GM13977 (cell line): Measurements from ENCODE around the gene PGAP6.
"Not testable (repeated sequence)": the region's sequence is repeated elsewhere in the genome, so short reads cannot be mapped to it uniquely, and the experiment has no call there.

ENCODE experiments used
- DNase-seq: peaks from one replicate; pipeline ENCODE4 v3.0.0; 2012; ENCODE audit warnings: low spot score
- in situ Hi-C: fragments of 300-500 bp; cut with MboI; formaldehyde crosslinking; loops from one replicate; pipeline ENCODE4 v1.12.0; 2022; ENCODE audit warnings: low sequenced_read_pairs, low pct_unique_long_range_greater_than_20kb, mixed read lengths, inconsistent platforms; ENCODE audit not compliant: unreplicated experiment
- TF ChIP-seq, protein P1 (sequence below): IDR thresholded peaks from 2 replicates; pipeline ENCODE4 v1.5.1; 2012; ENCODE audit warnings: mild to moderate bottlenecking, control low read depth; ENCODE audit not compliant: insufficient read depth; ENCODE audit errors: extremely low read depth, missing control alignments

The PGAP6 gene

DNA sequence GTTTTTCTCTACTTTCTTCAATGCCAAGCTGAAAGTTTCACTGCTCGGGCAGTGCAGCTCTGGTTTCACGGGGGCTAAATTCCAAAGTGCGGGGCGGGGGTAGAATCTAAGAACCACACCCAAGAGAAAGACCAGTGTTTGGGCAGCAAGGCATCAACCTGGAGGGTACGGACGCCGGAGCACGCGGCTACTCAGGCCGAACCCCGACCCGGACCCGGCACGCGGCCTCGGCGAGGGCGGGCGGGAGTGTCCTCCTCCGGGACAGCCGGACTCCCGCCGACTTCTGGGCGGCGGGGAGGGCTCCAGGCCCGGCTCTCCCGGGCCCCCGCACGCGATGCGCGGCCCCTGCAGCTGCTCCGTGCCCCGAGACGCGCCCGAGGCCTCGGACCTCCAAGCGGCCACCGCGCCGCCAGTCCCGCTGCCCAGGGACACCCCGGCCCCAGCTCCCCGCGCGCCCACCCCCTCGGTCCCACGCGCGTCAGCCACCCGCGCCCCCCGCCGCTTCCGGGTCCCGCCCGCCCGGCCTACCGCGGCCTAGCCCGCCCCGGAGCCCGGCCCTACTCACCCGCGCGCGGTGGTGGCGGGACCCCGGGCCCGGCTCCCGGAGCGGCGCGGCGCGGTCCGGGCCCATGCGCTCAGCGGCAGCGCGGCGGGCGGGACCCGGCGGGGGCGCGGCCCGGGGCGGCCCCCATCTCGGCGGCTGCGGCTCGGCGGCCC, 29.8 kb downstream of the PGAP6 start:
- in situ Hi-C loops, result no loop called here
- TF ChIP-seq, protein P1, sequence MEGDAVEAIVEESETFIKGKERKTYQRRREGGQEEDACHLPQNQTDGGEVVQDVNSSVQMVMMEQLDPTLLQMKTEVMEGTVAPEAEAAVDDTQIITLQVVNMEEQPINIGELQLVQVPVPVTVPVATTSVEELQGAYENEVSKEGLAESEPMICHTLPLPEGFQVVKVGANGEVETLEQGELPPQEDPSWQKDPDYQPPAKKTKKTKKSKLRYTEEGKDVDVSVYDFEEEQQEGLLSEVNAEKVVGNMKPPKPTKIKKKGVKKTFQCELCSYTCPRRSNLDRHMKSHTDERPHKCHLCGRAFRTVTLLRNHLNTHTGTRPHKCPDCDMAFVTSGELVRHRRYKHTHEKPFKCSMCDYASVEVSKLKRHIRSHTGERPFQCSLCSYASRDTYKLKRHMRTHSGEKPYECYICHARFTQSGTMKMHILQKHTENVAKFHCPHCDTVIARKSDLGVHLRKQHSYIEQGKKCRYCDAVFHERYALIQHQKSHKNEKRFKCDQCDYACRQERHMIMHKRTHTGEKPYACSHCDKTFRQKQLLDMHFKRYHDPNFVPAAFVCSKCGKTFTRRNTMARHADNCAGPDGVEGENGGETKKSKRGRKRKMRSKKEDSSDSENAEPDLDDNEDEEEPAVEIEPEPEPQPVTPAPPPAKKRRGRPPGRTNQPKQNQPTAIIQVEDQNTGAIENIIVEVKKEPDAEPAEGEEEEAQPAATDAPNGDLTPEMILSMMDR, result no peak
- DNase-seq, result peak; percentile 60

DNA sequence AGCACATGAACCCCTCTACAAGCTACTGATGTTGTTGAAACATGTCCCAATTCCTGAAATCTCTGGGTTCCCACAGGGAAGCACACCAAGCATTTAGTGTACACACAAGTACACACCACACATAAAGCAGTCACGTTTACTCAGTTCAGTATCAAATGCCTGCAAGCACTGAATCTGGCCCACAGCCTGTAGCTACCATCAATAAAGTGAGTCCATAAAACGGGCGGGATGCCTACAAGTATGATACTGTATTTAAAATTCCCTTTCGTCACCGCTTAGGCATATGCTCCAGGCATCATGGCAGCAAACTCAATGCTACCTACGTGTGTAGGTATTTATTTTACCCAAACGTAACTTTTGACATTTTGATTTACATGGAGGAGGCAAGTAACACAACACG, 31.6 kb downstream of the PGAP6 start:
- TF ChIP-seq, protein P1, result no peak
- in situ Hi-C loops, result no loop called here
- no peak for DNase-seq

DNA sequence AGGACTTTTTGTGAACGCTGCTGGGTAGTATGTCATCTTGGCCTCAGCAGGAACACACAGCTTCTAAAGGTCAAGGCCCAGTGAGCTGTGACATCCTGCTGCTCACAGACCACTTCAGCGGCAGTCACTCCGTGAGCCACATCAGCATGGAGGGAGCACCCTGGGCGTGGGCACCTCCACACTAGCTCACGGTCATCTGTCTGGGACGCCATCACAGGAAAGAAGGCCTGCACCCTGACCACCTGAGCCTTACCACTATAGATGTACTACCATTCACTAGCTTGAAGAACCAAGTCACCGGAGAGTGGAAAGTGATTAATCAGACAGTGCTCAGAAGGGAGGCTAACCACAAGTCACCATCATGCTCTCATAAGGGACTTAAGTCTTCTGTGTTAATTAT, 32.6 kb downstream of the PGAP6 start:
- in situ Hi-C loops, result no loop called here
- TF ChIP-seq, protein P1, result no peak
- DNase-seq, result peak; percentile 74

DNA sequence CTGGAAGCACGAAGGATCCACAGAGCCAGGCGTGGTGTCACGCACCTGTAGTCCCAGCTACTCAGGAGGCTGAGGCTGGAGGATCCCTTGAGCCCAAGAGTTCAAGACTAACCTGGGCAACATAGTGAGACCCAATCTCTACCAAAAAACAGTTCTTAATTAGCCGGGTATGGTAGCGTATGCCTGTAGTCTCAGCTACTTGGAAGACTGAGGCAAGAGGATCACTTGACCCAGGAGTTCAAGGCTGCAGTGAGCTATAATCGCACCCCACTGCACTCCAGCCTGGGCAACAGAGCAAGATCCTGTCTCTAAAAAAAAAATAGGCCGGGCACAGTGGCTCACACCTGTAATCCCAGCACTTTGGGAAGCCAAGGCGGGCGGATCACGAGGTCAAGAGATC, 33.3 kb downstream of the PGAP6 start:
- in situ Hi-C loops, result not testable (repeated sequence)

DNA sequence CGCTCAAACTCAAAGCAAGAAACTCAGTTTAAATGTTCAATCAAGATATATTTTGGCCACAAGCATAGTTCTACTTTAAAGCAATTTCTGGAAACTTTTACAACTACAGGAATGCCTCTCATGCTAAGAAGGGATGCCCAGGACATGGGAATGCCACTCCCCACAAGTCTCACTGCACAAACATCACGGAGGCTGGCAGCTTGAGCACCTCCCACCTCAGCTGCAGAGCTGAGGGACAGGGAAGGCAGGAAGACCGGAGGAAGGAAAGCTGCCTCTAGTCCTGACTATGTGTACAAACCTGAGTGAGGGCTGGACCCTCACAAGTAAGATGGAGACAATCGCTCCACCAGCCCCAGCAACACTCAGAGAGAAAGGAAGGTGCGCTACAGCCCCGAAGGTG, 34.6 kb downstream of the PGAP6 start:
- in situ Hi-C loops, result no loop called here
- TF ChIP-seq, protein P1, result no peak
- no peak for DNase-seq

More for the DNA sequence above, 33.3 kb downstream of the PGAP6 start:
- DNase-seq, result not testable (repeated sequence)

DNA sequence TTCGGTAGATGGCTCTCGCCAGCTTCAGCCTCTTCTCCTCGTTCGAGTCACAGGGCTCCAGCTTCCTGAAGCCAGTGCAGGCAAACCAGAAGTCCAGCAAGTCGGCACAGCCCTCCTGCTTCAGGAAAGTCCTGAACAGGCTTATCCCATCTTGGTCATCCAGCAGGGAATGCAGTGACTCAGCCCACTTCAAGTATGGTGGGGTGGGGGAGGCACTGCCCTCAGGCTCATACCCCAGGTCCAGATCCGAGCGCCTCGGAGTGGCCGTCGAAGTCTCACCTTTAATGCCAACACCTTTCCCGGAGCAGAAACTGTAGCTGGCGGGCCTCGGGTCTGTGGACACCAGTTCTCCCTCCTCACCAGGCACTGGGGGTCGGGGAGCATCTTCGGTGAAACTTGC, 35.2 kb downstream of the PGAP6 start:
- in situ Hi-C loops, result no loop called here
- no peak for DNase-seq
- TF ChIP-seq, protein P1, result no peak

DNA sequence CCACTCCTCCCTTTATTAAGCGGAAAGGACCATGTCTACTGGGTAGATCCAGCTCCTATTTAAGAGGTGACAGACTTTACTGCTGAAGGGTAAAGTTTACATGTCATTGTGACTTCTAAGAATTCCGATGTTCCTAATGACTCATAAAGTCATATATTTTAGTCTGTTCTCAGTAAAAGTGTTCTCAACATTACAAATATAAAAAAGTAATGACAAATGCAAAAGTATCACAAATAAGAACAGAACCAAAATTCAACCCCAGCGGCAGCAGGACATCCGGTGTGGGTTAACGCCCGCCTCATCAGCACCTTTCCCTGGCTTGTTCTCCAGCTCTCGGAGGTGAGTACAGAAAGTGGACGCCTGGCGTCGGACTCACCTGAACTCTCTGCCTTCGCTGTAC, 36.0 kb downstream of the PGAP6 start:
- no peak for DNase-seq
- in situ Hi-C loops, result no loop called here
- TF ChIP-seq, protein P1, result no peak
